K562 (cell line): ENCODE measurements around the gene ACOT7. TPM values are rescaled to one million over a fixed set of nuclear protein-coding genes. Genes with fewer than 3 reads are reported as not detected.

Experiments
- ATF1 ChIP-seq, 2 experiments: fragments of 450-650 bp in 1 of 2; IDR thresholded peaks; 2 replicates each; pipeline ENCODE4 v1.6.1; 2016; ENCODE audit warnings: missing compliant biosample characterization in 1 of 2, missing genetic modification characterization in 1 of 2
- EGR1 ChIP-seq: fragments of 450-650 bp; conservative IDR thresholded peaks from 2 replicates; pipeline ENCODE4 v1.6.1; 2017; ENCODE audit warnings: mild to moderate bottlenecking
- ETS2 ChIP-seq: IDR thresholded peaks from 2 replicates; pipeline ENCODE4 v1.6.1; 2016; ENCODE audit warnings: borderline replicate concordance, missing genetic modification characterization, mild to moderate bottlenecking, moderate library complexity, missing compliant biosample characterization; ENCODE audit not compliant: poor library complexity, severe bottlenecking
- EZH2 ChIP-seq: IDR thresholded peaks from 2 replicates; pipeline ENCODE4 v1.6.1; 2012; ENCODE audit warnings: low read depth, mild to moderate bottlenecking, inconsistent platforms, low read length, borderline replicate concordance
- HMGN3 ChIP-seq: IDR thresholded peaks from 2 replicates; pipeline ENCODE4 v1.6.1; 2011; ENCODE audit warnings: borderline replicate concordance, low read depth, mild to moderate bottlenecking, mixed read lengths, low read length; ENCODE audit not compliant: insufficient read length; ENCODE audit errors: extremely low read depth
- HNRNPK ChIP-seq: fragments of 200-400 bp; formaldehyde crosslinking; IDR thresholded peaks from one replicate; pipeline ENCODE4 v1.6.1; 2018; ENCODE audit warnings: mild to moderate bottlenecking, low read depth, low read length; ENCODE audit not compliant: poor library complexity, severe bottlenecking
- MNT ChIP-seq, 2 experiments: fragments of 450-650 bp; conservative IDR thresholded peaks; 2 replicates each; pipeline ENCODE4 v1.6.1; 2017; ENCODE audit warnings: mild to moderate bottlenecking in 2 of 2, moderate library complexity in 2 of 2
- NR1H2 ChIP-seq: sonication (generic); formaldehyde crosslinking; IDR thresholded peaks from 2 replicates; pipeline ENCODE4 v1.4.0; 2020; ENCODE audit warnings: mild to moderate bottlenecking, missing genetic modification reagents
- PCBP1 ChIP-seq: fragments of 200-400 bp; formaldehyde crosslinking; IDR thresholded peaks from 2 replicates; pipeline ENCODE4 v1.6.1; 2018; ENCODE audit warnings: mild to moderate bottlenecking, low read depth, low read length; ENCODE audit not compliant: poor library complexity, severe bottlenecking
- PRDM10 ChIP-seq: fragments of 450-650 bp; IDR thresholded peaks from 2 replicates; pipeline ENCODE4 v1.6.1; 2018; ENCODE audit not compliant: partially characterized antibody
- SAFB ChIP-seq: fragments of 200-400 bp; formaldehyde crosslinking; IDR thresholded peaks from 2 replicates; pipeline ENCODE4 v1.6.1; 2017; ENCODE audit warnings: low read depth, low read length, borderline replicate concordance
- SIN3A ChIP-seq, 2 experiments: fragments of 150-350 bp in 1 of 2; IDR thresholded peaks; 2 replicates each; pipeline ENCODE4 v1.6.1; 2011 to 2016; ENCODE audit warnings: borderline replicate concordance in 2 of 2, low read depth in 2 of 2, low read length in 2 of 2, mild to moderate bottlenecking in 2 of 2, moderate library complexity in 2 of 2; ENCODE audit not compliant: control insufficient read depth in 1 of 2
- TFAP4 ChIP-seq: sonication (generic); formaldehyde crosslinking; IDR thresholded peaks from 2 replicates; pipeline ENCODE4 v1.8.0; 2022; ENCODE audit warnings: missing genetic modification reagents, mild to moderate bottlenecking, moderate library complexity, borderline replicate concordance
- UBTF ChIP-seq, 2 experiments: IDR thresholded peaks; 2 replicates each; pipeline ENCODE4 v1.6.1; 2012; ENCODE audit warnings: improper control_type of control experiment in 2 of 2, low read depth in 2 of 2, low read length in 2 of 2, borderline replicate concordance in 1 of 2
- polyA plus RNA-seq, 8 experiments: library from polyadenylated mRNA; depleted of rRNA in 4 of 8; stranded (reverse) in 5 of 8; unstranded in 3 of 8; fragments of >200 nt; fragmentation: Nextera tagmentation in 2 of 8; fragmentation: Illumina TruSeq in 1 of 8; extraction: Ambion mirVana in 2 of 8; extraction: Trizol in 1 of 8; gene quantifications; 2 replicates each; pipeline versions ENCODE4 v1.2.1 to v1.2.3, GENCODE V29; 2011 to 2014; ENCODE audit warnings: inconsistent platforms in 1 of 8, missing spikeins in 1 of 8
- total RNA-seq, 7 experiments: library from RNA; depleted of rRNA in 6 of 7; stranded (reverse); fragments of >200 nt in 6 of 7; fragmentation: Illumina TruSeq in 2 of 7; extraction: Trizol in 2 of 7; gene quantifications; 2 replicates each; pipeline versions ENCODE4 v1.2.1 to v1.2.3, GENCODE V29; 2011 to 2021; ENCODE audit warnings: low replicate concordance in 1 of 7

The ACOT7 gene
- total and polyA plus RNA-seq, 9 of the 15 experiments (the other 6 are each of a cell fraction or from before 2014, with no cell fraction given): 7.0 to 92.6 (median 37.2) TPM

- TF ChIP-seq PRDM10 (no peak), ETS2 (tag) (no peak), MNT (conservative IDR thresholded peaks at IDR 0.05) (peak in 1 of 2 experiments; percentile 52; a peak in 1 of 4 replicates), NR1H2 (CRISPR knock-in tag) (0 out of 2 replicates have a peak, but pooled peaks have one; percentile 38), HMGN3 (peak; percentile 13), UBTF (IDR thresholded peaks at IDR 0.05; ENCODE audit: borderline replicate concordance in 1 of 2, low read depth in 2 of 2, low read length in 2 of 2) (peak in 1 of 2 experiments; percentile 16; a peak in 1 of 4 replicates), PCBP1 (peak; percentile 43), SAFB (peak; percentile 28; the same call in 1 of the 2 replicates), EGR1 (0 out of 2 replicates have a peak, but pooled peaks have one; percentile 6), HNRNPK (no peak), TFAP4 (CRISPR knock-in tag) (peak; percentile 51; the same call in 1 of the 2 replicates), SIN3A (IDR thresholded peaks at IDR 0.05; ENCODE audit: borderline replicate concordance in 2 of 2, control insufficient read depth in 1 of 2, low read depth in 2 of 2, low read length in 2 of 2) (peak in 1 of 2 experiments; percentile 61; a peak in 1 of 4 replicates), EZH2 (no peak), ATF1 (CRISPR knock-in tag; IDR thresholded peaks at IDR 0.05) (no peak), ATF1 (tag; IDR thresholded peaks at IDR 0.05) (peak; percentile 31; the same call in 1 of the 2 replicates)
These were observed 27.0 kb upstream of the ACOT7 start (continued) for GRCh38 chr1:6420454-6421042.
